NCI-H748 (cell line): ENCODE measurements around the gene WDHD1.
A peak's percentile ranks its signal among the peaks of the same experiment; 100 is the strongest.
"Not testable (repeated sequence)": the region's sequence is repeated elsewhere in the genome, so short reads cannot be mapped to it uniquely, and the experiment has no call there.

Source experiments
- DNase-seq: peaks from one replicate; lab custom pipeline; 2025; ENCODE audit not compliant: unreplicated experiment; lab: John Stamatoyannopoulos, UW

WDHD1 gene

GRCh38 chr14:54909817-54910558 is 116.9 kb downstream of the WDHD1 start:
- peak; percentile 10 for DNase-seq

DNA sequence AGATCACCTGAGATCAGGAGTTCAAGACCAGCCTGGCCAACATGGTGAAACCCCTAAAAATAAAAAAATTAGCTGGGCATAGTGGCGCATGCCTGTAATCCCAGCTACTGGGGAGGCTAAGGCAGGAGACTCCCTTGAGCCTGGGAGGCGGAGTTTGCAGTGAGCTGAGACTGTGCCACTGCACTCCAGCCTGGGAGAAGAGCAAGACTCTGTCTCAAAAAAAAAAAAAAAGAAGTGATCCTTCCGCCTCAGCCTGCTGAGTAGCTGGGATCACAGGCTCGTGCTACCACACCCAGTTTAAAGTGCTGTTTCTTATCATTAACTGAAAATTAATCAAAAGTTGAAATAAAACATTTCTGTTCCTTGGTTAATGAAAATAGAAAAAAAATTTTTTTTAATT is 117.9 kb downstream of the WDHD1 start:
- not testable (repeated sequence) for DNase-seq

DNA sequence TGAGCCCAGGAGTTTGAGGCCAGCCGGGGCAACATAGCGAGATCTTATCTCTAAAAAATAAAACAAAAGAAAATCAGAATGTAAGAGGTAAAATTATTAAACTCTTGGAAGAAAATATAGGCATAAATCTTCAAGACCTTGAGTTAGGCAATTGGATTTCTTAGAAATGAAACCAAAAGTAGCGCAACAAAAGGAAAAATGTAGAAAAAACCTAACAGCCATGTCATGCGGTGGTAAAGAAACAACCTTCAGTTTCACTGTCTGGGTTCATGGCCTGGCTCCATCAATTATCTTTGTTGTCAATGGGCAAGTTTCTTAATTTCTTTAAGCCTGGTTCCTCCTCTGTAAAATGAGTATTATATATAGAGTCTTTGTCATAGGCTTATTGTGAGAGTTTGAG is 118.7 kb downstream of the WDHD1 start:
- DNase-seq: no peak

GRCh38 chr14:54906075-54906474 is 120.8 kb downstream of the WDHD1 start:
- no peak for DNase-seq

DNA sequence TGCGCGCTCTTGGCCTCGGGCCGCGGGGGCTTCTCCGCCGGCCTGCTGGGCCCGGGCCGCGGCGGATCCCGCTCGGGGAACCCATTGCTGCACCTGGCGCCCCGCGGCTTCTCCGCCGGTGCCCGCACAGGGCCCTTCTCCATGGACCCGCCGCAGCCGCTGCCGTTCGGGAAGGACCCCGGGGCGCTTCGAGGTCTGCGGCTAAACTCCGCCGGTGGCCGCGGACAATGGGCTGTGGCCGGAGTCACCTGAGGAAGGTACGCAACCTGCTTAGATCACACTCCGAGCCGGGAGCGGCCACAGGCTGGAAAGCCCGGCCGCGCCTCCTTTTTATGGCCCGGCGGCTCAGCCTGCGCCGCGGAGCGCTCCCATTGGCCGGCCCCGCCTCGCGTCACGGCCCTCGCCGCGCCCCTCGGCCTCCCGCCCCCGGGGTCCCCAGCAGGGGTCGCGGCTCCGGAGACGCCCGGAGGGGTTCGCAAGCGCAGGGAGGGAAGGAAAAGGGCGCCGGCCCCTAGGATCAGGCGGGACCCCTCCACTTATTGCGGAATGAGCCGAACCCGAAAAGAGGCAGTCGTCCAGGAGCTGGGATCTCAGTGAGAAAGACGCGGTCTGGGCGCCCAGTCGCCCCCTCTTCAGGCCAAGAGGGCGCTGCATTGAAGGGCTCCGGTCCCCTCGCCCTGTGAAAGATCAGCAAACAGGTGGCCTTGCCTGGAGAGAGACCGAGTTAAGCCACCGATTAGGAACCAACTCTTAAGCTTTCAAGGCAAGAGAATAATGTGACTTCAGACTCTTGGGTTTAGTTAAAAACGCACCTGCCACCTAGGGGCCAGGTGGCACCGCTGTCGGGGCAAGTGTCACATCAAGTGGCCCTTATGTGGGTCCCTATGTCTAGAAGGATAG is 124.1 kb downstream of the WDHD1 start, which contains the start of gene GCH1:
Gene GCH1 (minus strand): TSS at position 306 of the 900 bp plus-strand sequence. CDS start 163 bp downstream, at position 143.
- peak; percentile 91 for DNase-seq

GRCh38 chr14:54902143-54902520 is 124.8 kb downstream of the WDHD1 start:
- DNase-seq: peak; percentile 80

- peak; percentile 63 for DNase-seq
Observed at GRCh38 chr14:54901380-54902142, 125.3 kb downstream of the WDHD1 start.

DNA sequence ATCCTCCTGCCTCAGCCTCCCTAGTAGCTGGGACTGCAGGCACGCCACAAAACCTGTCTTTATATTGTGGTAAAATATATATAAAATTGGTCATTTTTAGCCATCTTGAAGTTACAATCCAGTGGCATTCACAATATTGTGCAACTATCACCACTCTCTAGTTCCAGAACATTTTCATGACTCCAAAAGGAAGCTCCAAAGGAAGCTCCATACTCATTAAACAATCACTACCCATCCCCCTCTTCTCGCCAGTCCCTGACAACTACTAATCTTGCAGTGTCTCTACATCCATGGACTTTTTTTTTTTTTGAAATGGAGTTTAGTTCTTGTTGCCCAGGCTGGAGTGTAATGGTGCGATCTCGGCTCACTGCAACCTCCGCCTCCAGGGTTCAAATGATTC is 127.3 kb downstream of the WDHD1 start:
- no peak for DNase-seq

GRCh38 chr14:54897809-54898555 is 128.9 kb downstream of the WDHD1 start:
- not testable (repeated sequence) for DNase-seq

- DNase-seq: no peak
Observed at GRCh38 chr14:54895683-54896082, 131.2 kb downstream of the WDHD1 start.

DNA sequence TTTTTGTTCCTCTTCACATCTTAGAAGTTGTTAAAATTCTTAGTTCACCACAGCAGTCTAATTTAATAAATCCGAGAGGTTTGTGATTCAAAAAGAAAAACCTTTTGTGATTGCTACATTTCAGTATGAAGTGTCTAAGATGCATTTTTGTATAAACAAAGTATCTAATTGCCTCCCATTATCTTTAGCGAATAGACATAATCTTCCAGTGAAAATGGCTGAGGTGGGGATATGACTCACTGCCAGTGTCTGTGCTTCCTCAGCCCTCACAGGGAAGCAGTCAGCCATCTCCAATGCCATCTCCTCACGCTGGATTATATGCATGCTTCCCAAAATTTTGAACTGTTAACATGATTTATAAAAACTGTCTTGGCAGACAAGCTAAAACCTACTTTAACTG is 131.9 kb downstream of the WDHD1 start:
- no peak for DNase-seq

DNA sequence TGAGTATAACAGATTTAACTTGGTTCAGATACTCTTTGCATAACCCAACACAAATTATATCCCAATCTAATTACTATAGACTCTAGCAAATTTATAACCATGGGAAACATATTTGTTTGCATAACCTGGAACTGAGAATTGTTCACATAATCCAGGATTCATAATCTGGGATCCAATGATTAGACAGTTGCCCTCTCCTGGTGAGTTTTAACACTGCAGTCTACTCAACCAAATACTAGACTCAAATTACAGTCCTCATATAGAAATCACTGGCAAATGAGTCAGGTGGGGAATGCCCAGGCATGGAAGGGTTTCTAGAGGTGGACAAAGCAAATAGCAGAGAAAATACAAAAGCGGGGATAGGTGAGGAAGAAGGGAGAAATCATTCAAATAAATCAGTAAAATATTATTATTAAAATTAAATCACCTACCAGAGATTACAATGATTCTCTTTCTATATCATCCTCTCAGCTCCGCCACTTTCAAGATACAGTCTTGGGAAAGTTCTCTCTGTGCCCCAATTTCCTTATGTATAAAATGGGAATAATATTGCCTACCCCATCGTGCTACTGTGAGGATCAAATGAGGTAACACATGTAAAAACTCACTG is 133.6 kb downstream of the WDHD1 start:
- DNase-seq: peak; percentile 67

- DNase-seq: no peak
Observed at GRCh38 chr14:54891471-54892245, 135.2 kb downstream of the WDHD1 start.

DNA sequence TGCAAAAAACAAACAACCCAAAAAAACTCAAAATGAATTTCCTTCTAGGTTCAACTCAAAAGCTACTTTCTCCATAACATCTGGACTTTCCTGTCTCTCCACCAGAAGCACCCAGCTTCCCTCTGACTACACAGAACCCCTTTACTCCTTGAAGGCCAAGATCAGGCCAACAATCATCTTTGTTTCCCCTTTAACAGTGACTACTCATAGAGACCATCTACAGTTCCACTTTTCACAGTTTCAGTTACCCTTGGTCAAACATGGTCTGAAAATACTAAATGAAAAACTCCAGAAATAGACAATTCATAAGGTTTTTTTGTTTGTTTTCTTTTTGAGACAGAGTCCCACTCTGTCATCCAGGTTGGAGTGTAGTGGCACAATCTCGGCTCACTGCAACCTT is 136.1 kb downstream of the WDHD1 start:
- DNase-seq: no peak

GRCh38 chr14:54889919-54890318 is 137.0 kb downstream of the WDHD1 start:
- DNase-seq: no peak
